RWPE2 (cell line): Measurements from ENCODE around the gene FAM3D.

Experiments used
- ATAC-seq: fragments of 200-7000 bp; cut with Tn5 transposase; 3 replicates; pipeline ENCODE4 v1.9.1; 2021; ENCODE audit warnings: low read depth
- DNase-seq: peaks from one replicate; pipeline ENCODE4 v3.0.0-alpha.2; 2020; ENCODE audit warnings: low spot score
- H3K27ac ChIP-seq: fragments of 450-650 bp; 2 replicates; pipeline ENCODE4 v1.5.1; 2017; ENCODE audit warnings: mild to moderate bottlenecking; ENCODE audit not compliant: poor library complexity, severe bottlenecking
- H3K27me3 ChIP-seq: fragments of 250-450 bp; sonication (Bioruptor Pico); 2 replicates; pipeline ENCODE4 v1.5.1; 2021; ENCODE audit warnings: mild to moderate bottlenecking, moderate library complexity; ENCODE audit not compliant: insufficient read depth, poor library complexity, severe bottlenecking
- H3K36me3 ChIP-seq: fragments of 250-450 bp; sonication (Bioruptor Pico); 2 replicates; pipeline ENCODE4 v1.5.1; 2020; ENCODE audit warnings: low read depth, mild to moderate bottlenecking, moderate library complexity
- H3K4me1 ChIP-seq: fragments of 250-450 bp; sonication (Bioruptor Pico); 2 replicates; pipeline ENCODE4 v1.5.1; 2021; ENCODE audit warnings: mild to moderate bottlenecking, moderate library complexity; ENCODE audit not compliant: insufficient read depth, poor library complexity, severe bottlenecking
- H3K4me3 ChIP-seq: fragments of 250-450 bp; sonication (Bioruptor Pico); 2 replicates; pipeline ENCODE4 v1.5.1; 2021; ENCODE audit warnings: mild to moderate bottlenecking, moderate library complexity; ENCODE audit not compliant: severe bottlenecking
- H3K9me3 ChIP-seq: fragments of 250-450 bp; sonication (Bioruptor Pico); 2 replicates; pipeline ENCODE4 v1.5.1; 2021; ENCODE audit warnings: mild to moderate bottlenecking, moderate library complexity; ENCODE audit not compliant: severe bottlenecking
- CTCF ChIP-seq: fragments of 450-650 bp; IDR thresholded peaks from one replicate; pipeline ENCODE4 v1.5.1; 2017; ENCODE audit warnings: mild to moderate bottlenecking, moderate library complexity; ENCODE audit not compliant: poor library complexity, severe bottlenecking

The FAM3D gene

GRCh38 chr3:58622892-58623291 is 43.7 kb downstream of the FAM3D start:
- TF ChIP-seq CTCF, result no peak
- H3K36me3 ChIP-seq, result no peaks in the 10 kb centered on the region

GRCh38 chr3:58622436-58622835 is 44.1 kb downstream of the FAM3D start:
- DNase-seq (no peak), ATAC-seq (no peak)
- no peak overlapping the region for H3K27ac ChIP-seq
- H3K36me3 ChIP-seq, result no peaks in the 10 kb centered on the region
- no peaks in the 10 kb centered on the region for H3K4me1 ChIP-seq
- no peaks in the 10 kb centered on the region for H3K9me3 ChIP-seq
- H3K27me3 ChIP-seq, result no peaks in the 10 kb centered on the region
- no peak overlapping the region for H3K4me3 ChIP-seq
- no peak for TF ChIP-seq CTCF

More at GRCh38 chr3:58622892-58623291, 43.7 kb downstream of the FAM3D start:
- Histone ChIP-seq H3K4me3 (no peak overlapping the region), H3K4me1 (no peaks in the 10 kb centered on the region), H3K27me3 (no peaks in the 10 kb centered on the region), H3K9me3 (no peaks in the 10 kb centered on the region), H3K27ac (no peak overlapping the region)
- DNase-seq (no peak), ATAC-seq (no peak)

GRCh38 chr3:58621086-58621830 is 45.3 kb downstream of the FAM3D start:
- DNase-seq (no peak), ATAC-seq (no peak)
- no peaks in the 10 kb centered on the region for H3K9me3 ChIP-seq
- H3K4me3 ChIP-seq, result no peak overlapping the region
- no peak overlapping the region for H3K27ac ChIP-seq
- no peak for TF ChIP-seq CTCF
- H3K4me1 ChIP-seq, result no peaks in the 10 kb centered on the region
- H3K27me3 ChIP-seq, result no peaks in the 10 kb centered on the region
- no peaks in the 10 kb centered on the region for H3K36me3 ChIP-seq

- no peak for TF ChIP-seq CTCF
Observed at GRCh38 chr3:58620421-58620820, 46.2 kb downstream of the FAM3D start.

GRCh38 chr3:58617338-58617761 is 49.2 kb downstream of the FAM3D start:
- Histone ChIP-seq H3K27me3 (no peaks in the 10 kb centered on the region), H3K4me1 (no peaks in the 10 kb centered on the region), H3K27ac (no peak overlapping the region), H3K9me3 (no peaks in the 10 kb centered on the region), H3K4me3 (no peak overlapping the region), H3K36me3 (no peaks in the 10 kb centered on the region)
- DNase-seq (no peak), ATAC-seq (no peak)
- TF ChIP-seq CTCF, result no peak

More at GRCh38 chr3:58620421-58620820, 46.2 kb downstream of the FAM3D start:
- Histone ChIP-seq H3K9me3 (no peaks in the 10 kb centered on the region), H3K36me3 (no peaks in the 10 kb centered on the region), H3K4me3 (no peak overlapping the region), H3K27me3 (no peaks in the 10 kb centered on the region), H3K4me1 (no peaks in the 10 kb centered on the region), H3K27ac (no peak overlapping the region)
- ATAC-seq (no peak), DNase-seq (no peak)
